Ascending aorta (tissue), 2 donors: ENCODE data around the gene SART3. TPM values are rescaled to one million over a fixed set of nuclear protein-coding genes. Genes with fewer than 3 reads are reported as not detected.

ENCODE experiments used
- DNase-seq, 2 donors: peaks; one replicate each; pipeline ENCODE4 v3.0.0-alpha.2; 2019; ENCODE audit warnings: low spot score in 2 of 2
- H3K27ac ChIP-seq, 2 donors: fragments of 200-600 bp; sonication (generic); one replicate each; pipeline ENCODE4 v1.5.1; 2016 to 2017; ENCODE audit warnings: mild to moderate bottlenecking in 1 of 2
- H3K27me3 ChIP-seq: fragments of 200-600 bp; sonication (generic); one replicate; pipeline ENCODE4 v1.5.1; 2017
- H3K36me3 ChIP-seq, 2 donors: fragments of 200-600 bp; sonication (generic); one replicate each; pipeline ENCODE4 v1.5.1; 2016
- H3K4me1 ChIP-seq, 2 donors: fragments of 200-600 bp; sonication (generic); one replicate each; pipeline ENCODE4 v1.5.1; 2016 to 2017; ENCODE audit warnings: mild to moderate bottlenecking in 1 of 2
- H3K4me3 ChIP-seq, 2 donors: fragments of 200-600 bp; sonication (generic); one replicate each; pipeline ENCODE4 v1.5.1; 2016 to 2017; ENCODE audit warnings: mild to moderate bottlenecking in 1 of 2
- H3K9me3 ChIP-seq, 2 donors: fragments of 200-600 bp; sonication (generic); one replicate each; pipeline ENCODE4 v1.5.1; 2016
- intact Hi-C: fragments of 100-400 bp; cut with DNase I; formaldehyde crosslinking; loops from one replicate; pipeline ENCODE4 v1.15.1; 2023
- total RNA-seq: library from RNA; depleted of rRNA; stranded (reverse); fragments of >200 nt; gene quantifications from one replicate; pipeline ENCODE4 v1.1.0, GENCODE V29; 2016
- TF ChIP-seq, protein P1 (sequence below), 3 experiments: fragments of 200-600 bp in 2 of 3; fragments of 450-650 bp in 1 of 3; sonication (generic) in 2 of 3; IDR thresholded peaks; one replicate each; pipeline ENCODE4 v1.5.1; 2016 to 2019; ENCODE audit warnings: antibody characterized with exemption in 3 of 3, mild to moderate bottlenecking in 1 of 3, moderate library complexity in 1 of 3

The SART3 gene
- total RNA-seq, 1 donor from 2014 or later, result 22.9 TPM

DNA sequence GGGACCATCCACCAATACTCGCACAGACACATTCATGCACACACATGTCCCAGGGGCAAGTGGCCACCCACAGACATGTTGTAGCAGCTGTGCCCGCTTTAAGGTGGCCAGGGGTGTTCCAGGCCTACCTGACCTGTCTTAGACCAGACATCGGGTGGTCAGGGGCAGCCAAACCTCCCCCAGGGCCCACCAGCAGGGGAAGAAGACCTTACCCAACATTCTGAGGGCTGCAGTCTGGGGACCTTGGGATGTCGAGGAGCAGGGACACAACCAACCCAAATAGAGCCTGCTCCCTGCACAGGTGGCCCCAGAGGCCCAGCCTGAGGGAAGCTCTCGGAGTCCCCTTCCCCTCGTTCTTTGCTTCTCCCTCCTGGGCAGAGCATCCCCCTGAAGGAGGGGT, 38.6 kb upstream of the SART3 start:
- H3K4me1 ChIP-seq, result no peaks in the 10 kb centered on the region

DNA sequence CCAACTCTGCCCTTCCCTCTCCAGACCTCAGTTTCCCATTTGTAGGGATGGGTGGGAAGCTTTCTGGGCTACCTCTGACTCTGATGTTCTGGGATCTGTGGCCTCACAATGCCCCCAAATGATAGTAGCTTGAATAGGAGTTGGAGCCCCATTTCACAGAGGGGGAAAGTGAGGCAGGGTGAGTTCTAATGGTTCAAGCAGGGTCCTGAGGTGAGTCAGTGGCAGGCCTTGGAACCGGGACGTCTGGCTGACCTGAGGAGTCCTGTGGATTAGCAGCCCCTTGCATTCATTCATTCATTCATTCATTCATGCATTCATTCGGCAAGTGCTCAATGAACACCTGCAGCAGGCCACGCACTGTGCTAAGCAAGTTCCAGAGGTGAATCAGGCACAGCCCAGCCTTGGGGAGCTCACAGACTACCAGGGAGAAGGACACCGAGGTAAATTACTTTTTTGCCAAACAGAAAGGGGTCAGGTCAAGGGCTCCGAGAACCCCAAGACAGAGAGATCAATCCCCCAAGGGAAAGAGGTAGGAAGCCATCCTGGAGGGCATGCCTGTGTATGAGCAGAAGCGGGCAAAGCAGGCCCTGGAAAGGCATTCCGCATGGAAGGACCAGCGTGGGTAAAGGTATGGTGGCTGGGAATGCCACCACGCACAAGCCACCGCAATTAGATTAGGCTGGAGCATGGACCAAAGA, 37.7 kb upstream of the SART3 start:
- H3K27me3 ChIP-seq, result no peaks in the 10 kb centered on the region
- no peaks in the 10 kb centered on the region for H3K4me1 ChIP-seq
- no peak overlapping the region for H3K4me3 ChIP-seq
- intact Hi-C loops, result no loop called here
- H3K36me3 ChIP-seq, result no peaks in the 10 kb centered on the region
- DNase-seq, result no peak
- H3K9me3 ChIP-seq, result no peaks in the 10 kb centered on the region
- TF ChIP-seq, protein P1, sequence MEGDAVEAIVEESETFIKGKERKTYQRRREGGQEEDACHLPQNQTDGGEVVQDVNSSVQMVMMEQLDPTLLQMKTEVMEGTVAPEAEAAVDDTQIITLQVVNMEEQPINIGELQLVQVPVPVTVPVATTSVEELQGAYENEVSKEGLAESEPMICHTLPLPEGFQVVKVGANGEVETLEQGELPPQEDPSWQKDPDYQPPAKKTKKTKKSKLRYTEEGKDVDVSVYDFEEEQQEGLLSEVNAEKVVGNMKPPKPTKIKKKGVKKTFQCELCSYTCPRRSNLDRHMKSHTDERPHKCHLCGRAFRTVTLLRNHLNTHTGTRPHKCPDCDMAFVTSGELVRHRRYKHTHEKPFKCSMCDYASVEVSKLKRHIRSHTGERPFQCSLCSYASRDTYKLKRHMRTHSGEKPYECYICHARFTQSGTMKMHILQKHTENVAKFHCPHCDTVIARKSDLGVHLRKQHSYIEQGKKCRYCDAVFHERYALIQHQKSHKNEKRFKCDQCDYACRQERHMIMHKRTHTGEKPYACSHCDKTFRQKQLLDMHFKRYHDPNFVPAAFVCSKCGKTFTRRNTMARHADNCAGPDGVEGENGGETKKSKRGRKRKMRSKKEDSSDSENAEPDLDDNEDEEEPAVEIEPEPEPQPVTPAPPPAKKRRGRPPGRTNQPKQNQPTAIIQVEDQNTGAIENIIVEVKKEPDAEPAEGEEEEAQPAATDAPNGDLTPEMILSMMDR (IDR thresholded peaks at IDR 0.05), result no peak
- H3K27ac ChIP-seq, result no peak overlapping the region

More for the DNA sequence above, 38.6 kb upstream of the SART3 start:
- H3K27ac ChIP-seq, result no peak overlapping the region
- no peaks in the 10 kb centered on the region for H3K27me3 ChIP-seq
- intact Hi-C loops, result no loop called here
- H3K4me3 ChIP-seq, result no peak overlapping the region
- H3K36me3 ChIP-seq, result no peaks in the 10 kb centered on the region
- no peaks in the 10 kb centered on the region for H3K9me3 ChIP-seq
- TF ChIP-seq, protein P1 (IDR thresholded peaks at IDR 0.05), result no peak
- DNase-seq, result no peak

DNA sequence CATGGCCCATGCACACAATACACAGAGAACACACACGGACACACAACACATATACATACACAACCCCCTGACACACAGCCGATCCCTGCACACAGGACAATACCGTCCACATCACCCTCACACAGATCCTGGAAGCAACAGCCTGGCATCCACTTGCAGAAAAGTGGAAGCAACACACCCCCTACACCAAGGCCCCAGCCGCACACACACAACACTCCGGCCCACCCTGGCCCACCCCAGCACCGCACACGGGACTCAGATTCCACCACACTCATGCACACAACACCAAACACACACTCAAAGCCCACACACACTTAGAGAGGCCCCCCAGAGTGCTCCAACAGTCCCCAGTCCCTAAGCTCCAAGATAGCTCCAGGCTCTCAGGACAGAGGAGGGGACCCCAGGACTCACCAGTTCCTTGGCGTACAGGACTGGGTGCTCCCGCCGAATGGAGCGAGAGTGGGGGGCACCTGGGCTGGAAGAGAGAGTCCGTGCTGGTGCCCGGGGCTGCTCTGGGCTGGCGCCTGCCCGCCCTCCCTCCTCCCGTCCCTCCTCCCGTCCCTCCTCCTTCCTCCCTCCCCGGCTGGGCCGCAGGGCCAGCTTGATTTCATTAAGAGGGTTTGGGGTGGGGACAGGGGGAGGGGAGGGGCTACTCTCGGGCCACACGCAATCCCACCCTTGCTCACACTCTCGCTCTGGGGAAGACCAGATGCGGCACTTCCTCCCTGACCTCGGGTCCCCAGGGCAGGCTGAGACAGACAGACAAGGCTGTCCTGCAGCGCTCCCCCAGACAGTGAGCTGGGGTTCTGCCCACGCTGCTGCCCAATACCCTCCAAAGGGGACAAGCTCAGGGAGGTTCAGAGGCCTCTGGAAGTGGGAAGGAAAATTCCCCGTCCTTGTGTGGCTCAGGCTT, 36.8 kb upstream of the SART3 start, which contains the start of gene TMEM119:
TSS of gene TMEM119 (minus strand) at position 526 of the 913 bp plus-strand sequence. CDS start 5,701 bp downstream, outside the sequence.
- intact Hi-C loops, result no loop called here
- Histone ChIP-seq H3K27me3 (no peaks in the 10 kb centered on the region), H3K36me3 (no peaks in the 10 kb centered on the region), H3K27ac (no peak within 1 kb of the TSS), H3K4me1 (no peaks in the 10 kb centered on the region), H3K9me3 (no peaks in the 10 kb centered on the region), H3K4me3 (no peak within 1 kb of the TSS)
- DNase-seq, result no peak
- TF ChIP-seq, protein P1 (IDR thresholded peaks at IDR 0.05), result no peak

DNA sequence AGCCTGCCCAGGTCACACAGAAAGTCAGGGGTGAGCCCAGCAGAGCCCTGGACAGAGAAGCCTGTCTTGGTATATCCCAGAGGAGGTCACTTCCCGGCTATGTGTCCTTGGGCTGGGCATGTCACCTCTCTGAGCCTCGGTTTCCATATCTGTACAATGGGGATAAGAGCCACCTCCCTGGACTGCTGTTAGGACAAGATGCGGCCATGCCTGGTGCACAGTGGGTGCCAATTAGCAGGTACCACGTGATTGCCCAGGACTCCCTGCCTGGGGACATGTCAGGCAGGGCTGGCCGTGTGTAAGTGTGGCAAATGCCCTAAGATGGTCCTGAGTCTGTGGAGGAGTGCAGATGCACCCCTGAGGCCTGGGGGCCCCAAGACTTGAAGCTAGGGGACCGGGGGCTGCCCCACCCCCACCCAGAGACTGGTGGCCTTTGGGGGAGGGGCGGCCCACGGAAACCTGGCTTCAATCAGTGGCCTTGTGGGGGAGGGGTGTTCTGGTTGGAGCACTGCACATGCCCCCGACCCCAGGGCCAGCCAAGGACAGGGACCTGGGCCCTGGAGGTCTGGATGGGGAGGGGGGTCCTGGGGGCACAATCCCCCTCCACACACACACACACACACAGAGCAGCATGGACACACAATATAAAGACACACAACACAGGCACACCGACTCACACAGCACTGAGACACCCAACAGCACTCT, 36.0 kb upstream of the SART3 start:
- Histone ChIP-seq H3K4me1 (no peaks in the 10 kb centered on the region), H3K4me3 (no peak overlapping the region), H3K27ac (no peak overlapping the region), H3K9me3 (no peaks in the 10 kb centered on the region), H3K27me3 (no peaks in the 10 kb centered on the region), H3K36me3 (no peaks in the 10 kb centered on the region)
- DNase-seq, result no peak
- TF ChIP-seq, protein P1 (IDR thresholded peaks at IDR 0.05), result no peak
- intact Hi-C loops, result no loop called here

DNA sequence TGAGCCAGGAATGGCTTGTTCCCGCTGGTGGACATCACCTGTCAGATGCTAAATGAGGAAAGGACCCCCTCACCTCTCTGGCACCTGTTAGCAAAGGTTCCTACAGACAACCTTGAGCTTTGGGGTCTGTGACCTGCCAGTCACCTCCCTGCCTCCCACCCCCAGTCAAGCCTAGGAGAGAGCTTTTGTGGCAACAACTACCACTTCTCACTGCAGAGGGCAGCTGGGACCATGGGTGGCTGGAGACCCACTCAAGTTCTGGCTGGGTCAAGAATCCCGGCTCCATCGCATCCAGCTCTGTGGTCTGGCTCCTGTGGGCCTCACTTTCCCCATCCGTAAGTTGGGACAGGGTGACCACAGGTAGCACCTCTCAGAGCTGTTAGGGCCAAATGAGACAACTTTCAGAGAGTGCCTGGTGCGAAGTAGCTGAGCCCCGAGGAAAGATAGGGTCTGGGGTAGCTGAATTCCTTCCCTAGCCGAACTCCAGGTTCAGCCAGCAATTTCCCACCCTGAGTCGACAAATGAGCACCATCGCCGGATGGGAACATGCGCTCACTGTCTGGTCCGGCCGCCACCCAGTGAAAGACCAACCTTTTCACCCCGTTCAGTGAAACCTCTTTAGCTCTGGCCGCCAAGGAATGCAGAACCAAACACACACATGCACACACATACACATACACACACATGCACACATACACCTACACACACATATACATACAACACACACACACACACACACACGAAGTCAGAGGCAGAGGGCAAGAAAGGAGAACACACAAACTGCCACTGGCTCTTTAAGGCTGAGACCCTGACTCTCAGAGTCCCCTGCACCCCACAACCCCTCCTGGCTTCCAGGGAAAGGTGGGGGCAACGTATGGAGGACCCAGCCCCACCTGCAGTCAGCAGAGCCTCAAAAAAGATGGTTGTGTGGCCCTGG, 35.0 kb upstream of the SART3 start:
- Histone ChIP-seq H3K27me3 (no peaks in the 10 kb centered on the region), H3K27ac (no peak overlapping the region), H3K4me3 (no peak overlapping the region), H3K9me3 (no peaks in the 10 kb centered on the region), H3K4me1 (no peaks in the 10 kb centered on the region), H3K36me3 (no peaks in the 10 kb centered on the region)
- intact Hi-C loops, result no loop called here
- DNase-seq, result no peak
- TF ChIP-seq, protein P1 (IDR thresholded peaks at IDR 0.05), result no peak
